VCaP (cell line): ENCODE results near the gene PPP1R18.

Source experiments
- H3K27ac ChIP-seq: fragments of 450-650 bp; 2 replicates; pipeline ENCODE4 v1.5.1; 2017
- CTCF ChIP-seq: fragments of 450-650 bp; conservative IDR thresholded peaks from 2 replicates; pipeline ENCODE4 v1.5.1; 2017; ENCODE audit warnings: mild to moderate bottlenecking, moderate library complexity

PPP1R18 gene

GRCh38 chr6:30686009-30686907 lies at the start of gene PPP1R18:
Gene PPP1R18 (minus strand): TSS chr6:30686645. CDS start chr6:30686018, 627 bp downstream.
- peak within 1 kb of the TSS; percentile 74 for H3K27ac ChIP-seq
- TF ChIP-seq CTCF: no peak

- H3K27ac ChIP-seq: no peak overlapping the region
Observed at GRCh38 chr6:30735668-30736314, 49.3 kb upstream of the PPP1R18 start.

GRCh38 chr6:30732237-30732943 lies 45.9 kb upstream of the PPP1R18 start:
- no peak for TF ChIP-seq CTCF
- no peak overlapping the region for H3K27ac ChIP-seq

More at GRCh38 chr6:30735668-30736314, 49.3 kb upstream of the PPP1R18 start:
- TF ChIP-seq CTCF: no peak

- peak; percentile 91 for TF ChIP-seq CTCF
- peak overlapping the region; percentile 54 for H3K27ac ChIP-seq
Observed at GRCh38 chr6:30730601-30731435, 44.4 kb upstream of the PPP1R18 start.

GRCh38 chr6:30727920-30728553 lies 41.6 kb upstream of the PPP1R18 start:
- H3K27ac ChIP-seq: no peak overlapping the region; the same call in 1 of the 2 replicates
- TF ChIP-seq CTCF: 0 out of 2 replicates have a peak, but pooled peaks have one; percentile 13

GRCh38 chr6:30726506-30727413 lies 40.3 kb upstream of the PPP1R18 start:
- TF ChIP-seq CTCF: no peak
- no peak overlapping the region; the same call in 1 of the 2 replicates for H3K27ac ChIP-seq
